ENCODE data around the gene ADCK1.

DNA sequence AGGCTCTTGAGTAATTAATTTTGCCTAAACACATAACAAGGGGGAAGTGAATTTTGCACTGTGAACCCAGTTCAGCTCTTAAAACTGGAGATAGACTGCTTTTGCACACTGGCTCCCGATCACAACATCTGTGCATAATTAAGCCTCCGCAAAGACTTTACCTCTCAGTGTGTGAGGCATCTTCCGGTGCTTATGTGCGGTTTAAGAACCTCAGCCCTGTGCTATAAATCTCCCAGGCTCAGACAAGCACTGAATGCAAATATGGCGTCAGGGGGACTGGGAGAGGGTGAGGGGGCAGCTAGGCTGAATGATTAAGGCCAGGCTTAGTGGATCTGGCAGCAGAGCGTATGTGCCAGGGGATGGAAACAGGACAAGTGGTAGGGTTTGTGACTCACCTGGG is 103.3 kb downstream of the ADCK1 start:
- no peak for TF ChIP-seq EZH2phosphoT487 (IDR thresholded peaks at IDR 0.05; ENCODE audit: low read depth, severe bottlenecking, unreplicated experiment)
- TF ChIP-seq, protein P1, sequence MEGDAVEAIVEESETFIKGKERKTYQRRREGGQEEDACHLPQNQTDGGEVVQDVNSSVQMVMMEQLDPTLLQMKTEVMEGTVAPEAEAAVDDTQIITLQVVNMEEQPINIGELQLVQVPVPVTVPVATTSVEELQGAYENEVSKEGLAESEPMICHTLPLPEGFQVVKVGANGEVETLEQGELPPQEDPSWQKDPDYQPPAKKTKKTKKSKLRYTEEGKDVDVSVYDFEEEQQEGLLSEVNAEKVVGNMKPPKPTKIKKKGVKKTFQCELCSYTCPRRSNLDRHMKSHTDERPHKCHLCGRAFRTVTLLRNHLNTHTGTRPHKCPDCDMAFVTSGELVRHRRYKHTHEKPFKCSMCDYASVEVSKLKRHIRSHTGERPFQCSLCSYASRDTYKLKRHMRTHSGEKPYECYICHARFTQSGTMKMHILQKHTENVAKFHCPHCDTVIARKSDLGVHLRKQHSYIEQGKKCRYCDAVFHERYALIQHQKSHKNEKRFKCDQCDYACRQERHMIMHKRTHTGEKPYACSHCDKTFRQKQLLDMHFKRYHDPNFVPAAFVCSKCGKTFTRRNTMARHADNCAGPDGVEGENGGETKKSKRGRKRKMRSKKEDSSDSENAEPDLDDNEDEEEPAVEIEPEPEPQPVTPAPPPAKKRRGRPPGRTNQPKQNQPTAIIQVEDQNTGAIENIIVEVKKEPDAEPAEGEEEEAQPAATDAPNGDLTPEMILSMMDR (IDR thresholded peaks at IDR 0.05; ENCODE audit: poor library complexity) = no peak
